Spleen (tissue), 11 donors: ENCODE results near the gene NAPSA. TPM values are rescaled to one million over a fixed set of nuclear protein-coding genes. Genes with fewer than 3 reads are reported as not detected.

Experiments
- DNase-seq: peaks from one replicate; pipeline ENCODE4 v3.0.0-alpha.2; 2020
- H3K27ac ChIP-seq, 8 donors: fragments of 200-600 bp; sonication (generic) in 7 of 8; 1 replicate in 4 of 8; 2 replicates in 4 of 8; pipeline versions ENCODE4 v1.5.0 to v1.8.0; 2016 to 2021; ENCODE audit warnings: inconsistent platforms in 4 of 8, mild to moderate bottlenecking in 4 of 8, moderate library complexity in 1 of 8
- H3K27me3 ChIP-seq, 7 donors: fragments of 200-600 bp; sonication (generic) in 6 of 7; replicated peaks in 1 of 7; 1 replicate in 4 of 7; 2 replicates in 3 of 7; pipeline versions ENCODE4 v1.5.0 to v1.8.0; 2016 to 2021; ENCODE audit warnings: inconsistent platforms in 3 of 7, mild to moderate bottlenecking in 1 of 7
- H3K36me3 ChIP-seq, 6 donors: fragments of 200-600 bp; sonication (generic) in 5 of 6; 1 replicate in 4 of 6; 2 replicates in 2 of 6; pipeline versions ENCODE4 v1.5.0 to v1.8.0; 2016 to 2021; ENCODE audit warnings: inconsistent platforms in 2 of 6
- H3K4me1 ChIP-seq, 6 donors: fragments of 200-600 bp; sonication (generic) in 5 of 6; 1 replicate in 3 of 6; 2 replicates in 3 of 6; pipeline versions ENCODE4 v1.5.0 to v1.8.0; 2016 to 2021; ENCODE audit warnings: inconsistent platforms in 3 of 6
- H3K4me3 ChIP-seq, 8 donors: fragments of 200-600 bp; sonication (generic) in 7 of 8; 1 replicate in 4 of 8; 2 replicates in 4 of 8; pipeline versions ENCODE4 v1.5.0 to v1.8.0; 2016 to 2021; ENCODE audit warnings: inconsistent platforms in 4 of 8, mild to moderate bottlenecking in 4 of 8, moderate library complexity in 2 of 8
- H3K9me3 ChIP-seq, 8 donors: fragments of 200-600 bp; sonication (generic) in 7 of 8; 1 replicate in 4 of 8; 2 replicates in 4 of 8; pipeline versions ENCODE4 v1.5.0 to v1.8.0; 2016 to 2021; ENCODE audit warnings: inconsistent platforms in 4 of 8
- CTCF ChIP-seq, 11 experiments: fragments of 200-600 bp in 7 of 11; fragments of 450-650 bp in 4 of 11; sonication (generic) in 4 of 11; IDR thresholded peaks in 8 of 11; conservative IDR thresholded peaks in 3 of 11; 1 replicate in 7 of 11; 2 replicates in 4 of 11; pipeline versions ENCODE4 v1.4.0 to v1.8.0; 2016 to 2021; ENCODE audit warnings: antibody characterized with exemption in 11 of 11, inconsistent platforms in 4 of 11, mild to moderate bottlenecking in 1 of 11
- POLR2A ChIP-seq, 3 donors: fragments of 450-650 bp; IDR thresholded peaks; one replicate each; pipeline ENCODE4 v1.5.1; 2017; ENCODE audit warnings: antibody characterized with exemption in 3 of 3, mild to moderate bottlenecking in 1 of 3
- POLR2AphosphoS5 ChIP-seq, 3 donors: sonication (generic); formaldehyde crosslinking; IDR thresholded peaks; one replicate each; pipeline ENCODE4 v1.5.1; 2017; ENCODE audit warnings: antibody characterized with exemption in 3 of 3
- WGBS, 5 donors: extraction: QIAGEN DNeasy Blood & Tissue Kit in 3 of 5; methylation state at CpG; one replicate each; pipeline versions ENCODE4 v1.1.5 to v1.1.7; 2013 to 2018; 5-methylcytosine and 5-hydroxymethylcytosine counted together
- intact Hi-C: fragments of 100-400 bp; cut with DNase I; formaldehyde crosslinking; loops from one replicate; pipeline ENCODE4 v1.15.0; 2023; ENCODE audit warnings: low total_unique reads
- polyA plus RNA-seq, 3 donors: library from polyadenylated mRNA; stranded (reverse); fragments of 200-250 nt; gene quantifications; one replicate each; pipeline ENCODE4 v1.2.1, GENCODE V29; 2013
- total RNA-seq, 7 donors: library from RNA; depleted of rRNA in 3 of 7; stranded (reverse); fragments of >200 nt in 3 of 7; fragmentation: NEBNext Ultra II Directional in 4 of 7; extraction: Animal tissue kit (Norgen Biotek cat#: 25700) in 4 of 7; gene quantifications; one replicate each; pipeline versions ENCODE4 v1.1.0 to v1.2.1, GENCODE V29; 2016 to 2021
- donor health status: healthy with polysubstance abuse.
- donor health status: DM: no; HTN: no; CAD: no; lungs with moderate emphysema.
- donor health status: DM: no; HTN: no; CAD: no.
- donor health status: Bipolar disorder and iron deficiency.
- donor health status: healthy.
- donor health status: DM: no; HTN: no; CAD: no.
- donor health status: DM: yes; HTN: yes; CAD: no.

Gene NAPSA
- total and polyA plus RNA-seq, 10 donors, result 1.5 to 6.4 (median 2.7) TPM

- DNase-seq, result no peak
- intact Hi-C loops, result no loop called here
- Histone ChIP-seq H3K4me1 (peaks cover 0 to 11% (median 0%) of the 10 kb centered on the region in 6 donors), H3K4me3 (no peak overlapping the region), H3K9me3 (no peaks in the 10 kb centered on the region), H3K27ac (no peak overlapping the region), H3K27me3 (peaks cover 0 to 52% (median 9%) of the 10 kb centered on the region in 7 donors), H3K36me3 (peaks cover 0 to 11% (median 0%) of the 10 kb centered on the region in 6 donors)
- whole genome bisulfite sequencing, 5 donors, result 88 to 92% (median 89%) methylated on average over 10 to 12 of the region's 12 CpGs
- TF ChIP-seq POLR2AphosphoS5 (IDR thresholded peaks at IDR 0.05) (no peak), CTCF (IDR thresholded peaks at IDR 0.05 in 8 of 11, conservative IDR thresholded peaks at IDR 0.05 in 3 of 11) (no peak), POLR2A (IDR thresholded peaks at IDR 0.05) (no peak)
These were observed 45.4 kb downstream of the NAPSA start for GRCh38 chr19:50320051-50320450.

- peaks cover 0 to 18% (median 0%) of the 10 kb centered on the region in 6 donors for H3K4me1 ChIP-seq
- TF ChIP-seq POLR2AphosphoS5 (IDR thresholded peaks at IDR 0.05) (no peak), CTCF (IDR thresholded peaks at IDR 0.05 in 8 of 11, conservative IDR thresholded peaks at IDR 0.05 in 3 of 11) (no peak), POLR2A (IDR thresholded peaks at IDR 0.05) (no peak)
- H3K27ac ChIP-seq, result no peak overlapping the region
- peaks cover 0 to 11% (median 0%) of the 10 kb centered on the region in 6 donors for H3K36me3 ChIP-seq
- H3K4me3 ChIP-seq, result no peak overlapping the region
- no peak for DNase-seq
- intact Hi-C loops, result no loop called here
- 84 to 89% (median 87%) methylated on average over 11 of the region's 11 CpGs for WGBS, 5 donors
- peaks cover 0 to 60% (median 18%) of the 10 kb centered on the region in 7 donors for H3K27me3 ChIP-seq
- no peaks in the 10 kb centered on the region for H3K9me3 ChIP-seq
These were observed 46.3 kb downstream of the NAPSA start for GRCh38 chr19:50319156-50319555.

- no peak for DNase-seq
- H3K27me3 ChIP-seq, result peaks cover 0 to 67% (median 25%) of the 10 kb centered on the region in 7 donors
- H3K36me3 ChIP-seq, result peaks cover 0 to 7% (median 0%) of the 10 kb centered on the region in 6 donors
- 80 to 93% (median 88%) methylated on average over 5 to 8 of the region's 8 CpGs for WGBS, 5 donors
- H3K4me3 ChIP-seq, result no peak overlapping the region
- no peaks in the 10 kb centered on the region for H3K9me3 ChIP-seq
- H3K4me1 ChIP-seq, result peaks cover 0 to 23% (median 0%) of the 10 kb centered on the region in 6 donors
- TF ChIP-seq POLR2A (IDR thresholded peaks at IDR 0.05), result no peak
- no peak for TF ChIP-seq POLR2AphosphoS5 (IDR thresholded peaks at IDR 0.05)
- TF ChIP-seq CTCF (IDR thresholded peaks at IDR 0.05 in 8 of 11, conservative IDR thresholded peaks at IDR 0.05 in 3 of 11), result no peak
- H3K27ac ChIP-seq, result no peak overlapping the region
- intact Hi-C loops, result no loop called here
These were observed 47.0 kb downstream of the NAPSA start for GRCh38 chr19:50318438-50318837.

GRCh38 chr19:50317115-50317514 is 48.3 kb downstream of the NAPSA start:
- H3K27me3 ChIP-seq, result peaks cover 0 to 76% (median 38%) of the 10 kb centered on the region in 7 donors
- no peak overlapping the region for H3K4me3 ChIP-seq
- no peaks in the 10 kb centered on the region for H3K9me3 ChIP-seq
- WGBS, 5 donors, result 71 to 79% (median 73%) methylated on average over 4 of the region's 4 CpGs
- TF ChIP-seq POLR2AphosphoS5 (IDR thresholded peaks at IDR 0.05) (no peak), POLR2A (IDR thresholded peaks at IDR 0.05) (no peak), CTCF (IDR thresholded peaks at IDR 0.05 in 8 of 11, conservative IDR thresholded peaks at IDR 0.05 in 3 of 11) (no peak)
- H3K36me3 ChIP-seq, result no peaks in the 10 kb centered on the region
- intact Hi-C loops, result no loop called here
- DNase-seq, result no peak
- peaks cover 0 to 29% (median 3%) of the 10 kb centered on the region in 6 donors for H3K4me1 ChIP-seq
- H3K27ac ChIP-seq, result no peak overlapping the region
